Midbrain (tissue), 1 donor: Measurements from ENCODE around the gene ADAMTSL1.
A peak's percentile ranks its signal among the peaks of the same experiment; 100 is the strongest.

Source experiments
- DNase-seq: peaks from one replicate; lab custom pipeline; 2025; lab: John Stamatoyannopoulos, UW

Gene ADAMTSL1

DNA sequence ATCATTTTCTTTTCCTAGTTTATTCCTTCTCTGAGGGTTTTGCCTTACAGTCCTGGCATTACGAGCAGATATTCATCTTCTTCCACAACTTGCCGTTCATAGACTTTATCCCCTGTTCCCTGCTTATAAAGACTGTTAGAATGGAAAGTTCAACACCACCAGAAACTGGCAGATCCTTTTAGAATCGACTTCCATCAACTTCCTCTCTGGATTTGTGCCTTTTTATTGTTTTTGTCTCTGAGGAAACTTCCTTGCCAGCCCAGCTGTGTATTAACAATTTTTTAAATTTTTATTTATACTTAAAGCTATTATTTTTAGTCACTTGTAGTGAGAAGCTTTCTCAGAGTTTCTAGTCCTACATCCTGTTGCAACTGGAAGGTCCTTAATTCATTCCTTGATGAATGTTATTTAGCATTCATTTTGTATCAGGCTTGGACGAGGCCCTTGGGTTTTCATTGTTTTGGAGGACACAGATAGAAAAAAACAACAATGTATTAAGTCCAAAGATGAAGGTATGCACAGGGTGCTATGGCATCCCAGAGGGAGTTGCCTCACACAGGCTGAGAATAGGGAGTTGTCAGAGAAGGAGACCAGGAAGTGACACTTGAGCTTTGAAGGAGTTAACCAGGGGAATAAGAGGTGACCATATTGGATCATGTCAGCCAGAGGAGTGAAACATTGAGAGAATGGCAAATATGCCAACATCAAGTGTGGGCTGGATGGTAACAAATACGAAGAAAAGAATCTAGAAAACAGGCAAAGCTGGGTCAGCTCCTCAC lies 81.3 kb downstream of the ADAMTSL1 start:
- DNase-seq, result no peak

DNA sequence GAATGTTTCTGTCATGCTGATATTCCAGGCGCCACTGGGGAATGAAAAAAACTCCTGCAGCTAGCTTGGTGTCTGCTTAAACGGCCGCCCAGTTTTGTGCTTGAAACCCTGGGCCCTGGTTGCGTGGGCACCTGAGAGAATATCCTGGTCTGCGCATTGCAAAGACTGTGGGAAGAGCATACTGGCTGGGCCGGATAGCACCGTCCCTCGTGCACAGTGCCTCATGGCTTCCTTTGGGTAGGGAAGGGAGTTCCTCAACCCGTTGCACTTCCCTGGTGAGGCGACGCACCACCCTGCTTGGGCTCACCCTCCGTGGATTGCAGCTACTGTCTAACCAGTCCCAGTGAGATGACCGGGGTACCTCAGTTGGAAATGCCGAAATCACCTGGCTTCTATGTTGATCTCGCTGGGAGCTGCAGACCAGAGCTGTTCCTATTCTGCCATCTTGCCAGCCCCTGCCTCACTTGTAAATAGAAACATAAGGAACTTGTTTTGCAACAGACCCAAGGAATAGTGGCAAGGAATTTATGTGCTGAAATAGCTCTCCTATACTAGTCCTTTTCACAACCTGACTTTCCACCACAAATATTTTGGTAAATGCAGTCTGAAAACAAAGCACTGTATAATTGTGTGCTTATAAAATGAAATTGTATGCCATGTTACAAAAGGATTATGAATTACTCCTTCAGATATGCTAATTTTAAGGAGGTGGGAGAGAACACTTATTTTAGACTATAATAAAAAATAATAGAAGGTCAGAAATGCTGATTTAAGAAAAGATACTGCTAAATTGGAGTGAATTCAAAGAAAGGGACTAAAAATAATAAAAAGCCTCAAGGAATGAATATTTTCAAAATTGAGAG lies 90.3 kb downstream of the ADAMTSL1 start:
- no peak for DNase-seq

DNA sequence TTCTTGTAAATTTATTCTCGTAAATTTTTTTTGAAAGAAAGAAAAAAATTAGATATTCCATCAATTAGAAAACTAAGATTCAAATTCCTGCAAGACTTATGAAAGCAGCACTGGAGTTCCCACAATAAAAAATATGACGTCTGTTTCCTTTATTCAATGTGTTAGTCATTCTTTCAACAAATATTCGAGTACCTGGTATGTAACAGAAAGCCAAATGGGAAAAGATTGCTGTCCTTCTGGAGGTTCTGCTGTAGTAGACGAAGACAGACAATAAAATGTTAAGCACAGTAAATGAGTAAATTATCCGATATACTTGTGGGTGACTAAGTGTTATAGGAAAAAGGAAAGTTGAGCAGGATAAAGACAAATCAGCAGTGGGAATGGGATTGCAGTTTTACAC lies 92.2 kb downstream of the ADAMTSL1 start:
- DNase-seq, result no peak

DNA sequence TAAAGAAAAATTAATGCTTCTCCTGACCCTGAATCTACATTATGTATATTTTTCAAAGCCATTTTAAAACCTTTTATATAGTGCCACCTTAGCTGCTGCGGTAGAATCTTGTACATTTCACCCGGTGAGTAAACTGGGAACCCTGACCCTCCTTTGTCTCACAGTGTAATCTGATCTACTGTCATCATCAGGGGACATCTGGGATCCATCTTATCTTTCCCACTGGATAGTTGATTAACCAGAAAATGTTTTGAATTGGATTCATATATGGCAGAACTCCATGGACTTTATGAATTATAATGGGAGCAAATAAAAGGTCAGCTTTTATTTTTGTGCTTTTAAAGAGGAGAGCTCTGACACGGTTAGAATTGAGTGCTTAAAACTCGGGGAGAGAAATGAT lies 95.0 kb downstream of the ADAMTSL1 start:
- no peak for DNase-seq

DNA sequence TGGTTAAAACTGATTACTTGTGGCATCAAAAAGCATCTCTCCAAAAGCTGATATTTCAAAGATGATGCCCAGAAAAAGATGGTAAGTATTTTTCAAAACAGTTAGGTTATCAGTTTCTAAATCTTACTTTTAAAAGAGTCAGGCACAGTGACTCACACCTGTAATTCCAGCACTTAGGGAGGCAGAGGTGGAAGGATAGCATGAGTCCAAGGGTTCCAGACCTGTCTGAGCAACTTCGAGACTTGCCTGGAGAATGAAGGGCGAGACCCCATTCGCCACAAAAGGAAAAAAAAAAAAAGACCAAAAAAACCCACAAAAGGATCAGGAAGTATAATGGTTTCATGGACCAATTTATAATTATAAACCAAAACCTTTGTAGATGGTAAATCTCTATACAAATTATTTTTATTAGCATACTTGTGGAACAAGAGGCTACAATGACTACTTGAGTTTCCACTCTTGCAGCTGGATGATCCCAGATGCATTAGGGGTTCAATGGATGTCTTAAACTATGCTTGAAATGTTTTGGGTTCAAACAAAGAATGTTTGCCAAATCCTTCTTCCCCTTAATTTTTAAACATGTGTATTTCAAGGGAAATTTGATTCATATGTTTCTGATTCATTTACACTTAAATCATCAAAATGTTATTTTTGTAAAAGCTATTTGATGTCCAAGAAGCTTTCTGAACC lies 96.1 kb downstream of the ADAMTSL1 start:
- no peak for DNase-seq

DNA sequence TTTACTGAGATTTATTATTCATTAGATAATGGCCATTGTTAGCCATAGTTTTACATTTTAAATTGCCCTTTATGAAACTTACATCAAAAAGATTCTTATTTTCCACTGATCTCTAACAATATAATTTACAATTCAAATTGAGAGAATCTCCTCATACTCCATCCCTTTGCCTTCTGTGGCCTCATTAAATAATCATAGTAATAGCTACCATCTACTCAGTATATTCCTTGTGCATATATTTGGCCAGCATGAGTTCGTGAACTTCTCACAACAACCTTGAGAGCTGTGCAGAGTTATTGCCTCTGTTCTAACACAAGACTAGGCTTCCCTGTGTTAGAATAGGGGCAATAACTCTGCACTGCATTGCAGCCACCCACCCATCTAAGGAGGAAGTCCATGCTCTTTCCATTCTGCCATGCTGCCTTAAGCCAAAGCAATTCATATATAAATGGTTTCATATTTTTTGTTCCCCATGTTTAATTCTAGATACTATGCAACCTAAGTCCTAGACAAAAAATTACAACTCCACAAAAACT lies 99.1 kb downstream of the ADAMTSL1 start:
- no peak for DNase-seq

DNA sequence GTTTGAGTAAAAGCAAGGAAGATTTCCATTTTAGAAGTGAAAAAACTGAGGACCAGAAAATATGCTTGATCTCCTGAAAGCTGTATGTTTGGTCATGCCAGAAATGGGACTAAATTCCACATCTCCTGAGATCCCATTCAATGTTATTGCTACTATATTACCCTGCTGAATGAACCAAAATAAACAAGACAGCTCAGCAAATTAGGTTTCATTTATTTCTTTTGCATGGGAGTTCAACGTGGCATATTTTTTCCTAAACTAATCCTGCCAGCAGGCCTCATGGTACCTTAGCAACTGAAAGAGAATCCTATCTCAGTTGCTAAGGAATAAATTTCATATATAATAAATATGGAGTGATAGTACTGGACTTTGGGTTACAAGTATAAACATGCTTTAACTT lies 101.7 kb downstream of the ADAMTSL1 start:
- no peak for DNase-seq

DNA sequence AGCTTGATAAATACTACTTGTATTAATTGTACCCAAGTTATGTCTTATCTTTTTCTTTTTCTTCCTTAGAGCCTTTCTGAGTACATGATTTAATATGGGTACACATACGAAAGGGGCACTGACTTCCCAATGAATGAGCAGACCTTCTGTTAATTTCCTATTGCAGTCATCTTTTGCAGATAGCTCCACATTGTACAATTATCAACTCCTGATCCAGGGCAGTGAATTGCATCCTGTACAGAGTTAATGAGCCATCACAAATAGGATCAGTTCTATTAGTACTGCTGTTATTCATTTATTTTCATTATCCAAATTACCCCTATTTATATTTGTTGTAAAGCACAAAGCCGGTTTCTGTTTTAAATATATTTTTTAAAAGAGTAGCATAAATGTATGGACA lies 105.6 kb downstream of the ADAMTSL1 start:
- no peak for DNase-seq

DNA sequence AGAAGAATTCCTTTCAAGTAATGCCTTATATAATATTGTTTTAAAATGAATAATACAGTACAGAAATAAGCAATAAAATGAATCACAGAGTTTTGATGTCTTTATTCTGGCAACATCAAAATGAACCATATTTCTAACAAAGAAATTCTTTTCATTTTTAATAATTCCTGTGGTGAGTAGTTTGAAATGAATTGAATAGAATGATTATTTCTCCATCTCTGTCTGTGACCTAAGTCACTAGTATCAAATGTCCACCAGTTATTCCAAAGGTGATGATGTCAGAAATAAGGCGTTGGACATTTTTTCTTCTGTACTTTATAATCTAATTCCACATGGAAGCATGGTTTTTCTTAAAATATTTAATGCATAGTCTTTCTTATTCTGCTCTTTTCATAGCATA lies 106.2 kb downstream of the ADAMTSL1 start:
- DNase-seq, result no peak

DNA sequence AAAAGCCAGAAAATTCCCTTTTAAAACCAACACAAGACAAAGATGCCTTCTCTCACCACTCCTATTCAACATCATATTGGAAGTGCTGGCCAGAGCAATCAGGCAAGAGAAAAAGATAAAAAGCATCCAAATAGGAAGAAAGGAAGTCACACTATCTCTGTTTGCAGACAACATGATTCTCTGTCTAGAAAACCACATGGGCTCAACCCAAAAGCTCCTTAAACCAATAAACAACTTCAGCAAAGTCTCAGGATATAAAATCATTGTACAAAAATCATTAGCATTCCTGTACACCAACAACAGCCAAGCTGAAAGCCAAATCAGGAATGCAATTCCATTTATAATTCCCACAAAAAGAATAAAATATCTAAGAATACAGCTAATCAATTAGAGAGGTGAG lies 112.0 kb downstream of the ADAMTSL1 start:
- no peak for DNase-seq

DNA sequence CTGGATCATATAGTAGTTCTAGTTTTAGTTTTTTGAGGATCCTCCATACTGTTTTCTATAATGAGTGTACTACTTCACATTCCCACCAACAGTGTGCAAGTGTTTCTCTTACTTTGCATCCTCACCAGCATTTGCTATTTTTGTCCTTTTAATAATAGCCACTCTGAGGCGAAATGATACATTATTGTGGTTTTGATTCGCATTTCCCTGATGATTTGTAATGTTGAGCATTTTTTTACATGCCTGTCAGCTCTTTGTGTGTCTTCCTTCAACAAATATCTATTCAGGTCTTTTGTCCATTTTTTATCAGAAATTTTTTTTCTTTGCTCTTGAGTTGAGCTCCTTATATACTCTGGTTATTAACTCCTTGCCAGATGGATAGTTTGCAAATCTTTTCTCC lies 114.0 kb downstream of the ADAMTSL1 start:
- DNase-seq, result no peak

DNA sequence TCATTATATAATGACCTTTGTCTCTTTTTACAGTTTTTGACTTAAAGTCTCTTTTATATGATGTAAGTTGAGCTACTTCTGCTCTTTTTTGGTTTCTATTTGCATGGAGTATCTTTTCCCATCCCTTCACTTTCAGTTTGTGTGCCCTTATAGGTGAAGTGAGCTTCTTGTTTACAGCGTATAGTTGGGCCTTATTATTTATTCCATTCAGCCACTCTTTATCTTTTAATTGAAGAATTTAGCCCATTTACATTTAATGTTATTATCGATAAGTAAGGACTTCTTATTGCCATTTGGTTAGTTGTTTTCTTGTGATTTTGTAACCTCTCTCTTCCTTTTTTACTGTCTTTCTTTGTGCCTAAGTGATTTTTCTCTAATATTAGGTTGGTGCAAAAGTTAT lies 117.3 kb downstream of the ADAMTSL1 start:
- DNase-seq, result no peak

DNA sequence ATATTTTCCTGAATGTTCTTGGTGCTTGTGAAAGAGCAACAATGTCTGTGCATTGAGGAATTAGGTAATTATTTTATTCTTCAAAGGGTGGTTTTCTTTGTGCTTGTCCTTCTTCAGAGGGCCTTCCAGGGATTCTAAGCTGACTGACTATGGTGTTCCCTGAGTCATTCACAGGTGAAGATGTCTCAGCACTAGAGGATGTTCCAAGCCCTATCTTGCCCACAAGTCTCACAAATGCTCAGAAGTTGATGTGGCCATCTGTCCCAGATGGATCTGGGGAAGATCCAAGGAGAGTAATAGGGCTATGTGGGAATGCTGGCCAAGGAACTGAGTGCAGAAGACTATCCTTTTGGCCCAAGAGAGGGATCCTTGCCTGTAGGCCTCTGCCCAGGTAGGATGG lies 120.9 kb downstream of the ADAMTSL1 start:
- DNase-seq, result no peak

DNA sequence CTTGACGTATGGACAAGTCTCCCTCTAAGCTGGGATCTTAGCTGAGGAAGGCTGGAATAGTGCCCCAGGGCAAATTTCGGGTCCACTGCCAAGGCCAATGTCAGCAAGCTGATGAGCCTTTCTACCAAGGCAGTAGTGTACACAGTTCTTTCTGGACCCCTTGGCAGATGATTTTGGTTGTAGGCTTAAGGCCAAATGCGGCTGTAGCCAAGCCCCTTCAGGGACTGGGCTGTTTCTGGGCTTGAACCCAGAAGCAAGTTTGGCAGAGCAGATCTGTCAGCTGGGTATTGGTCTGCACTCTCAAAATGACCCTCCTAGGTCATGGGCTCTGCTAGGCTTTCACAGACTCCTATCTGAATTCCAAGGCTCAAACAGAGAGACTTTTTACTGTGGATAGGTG lies 121.6 kb downstream of the ADAMTSL1 start:
- peak; percentile 67 for DNase-seq

DNA sequence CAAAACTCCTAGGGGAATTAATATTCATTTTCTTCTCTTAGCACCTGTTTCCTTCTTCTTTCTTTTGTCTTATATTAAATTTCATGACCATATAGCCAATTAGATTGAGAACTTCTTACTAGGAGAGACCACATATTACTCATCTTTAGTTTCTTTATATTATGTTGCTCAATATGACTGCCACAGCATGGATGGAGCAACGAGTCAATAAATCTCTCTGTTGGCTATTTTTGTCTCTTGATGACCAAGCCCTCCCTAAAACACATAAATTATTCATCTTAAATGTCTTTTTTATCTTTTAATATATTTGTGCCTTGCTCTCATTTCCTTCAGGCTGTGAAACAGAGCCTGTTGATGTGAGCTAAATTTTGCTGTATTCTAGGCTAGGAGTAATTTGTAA lies 123.0 kb downstream of the ADAMTSL1 start:
- DNase-seq, result no peak

DNA sequence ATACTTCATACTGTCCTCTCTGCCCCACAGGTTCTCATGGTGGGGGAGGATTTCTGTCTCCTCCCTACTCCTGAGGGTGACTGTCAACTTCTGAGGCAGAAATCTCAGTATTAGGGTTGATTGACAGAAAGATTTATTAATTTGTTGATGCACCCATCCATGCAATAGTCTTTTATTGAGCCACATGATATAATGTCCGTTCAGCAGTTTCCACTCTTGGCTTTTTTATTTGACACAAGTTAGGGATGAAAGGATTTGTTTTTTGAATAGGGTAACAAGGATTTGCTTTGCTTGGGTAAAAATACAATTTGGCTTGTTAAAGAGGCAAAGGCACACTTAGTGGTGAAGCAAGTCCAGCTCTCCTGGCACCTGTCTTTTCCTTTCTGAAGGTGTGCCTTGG lies 125.0 kb downstream of the ADAMTSL1 start:
- no peak for DNase-seq

DNA sequence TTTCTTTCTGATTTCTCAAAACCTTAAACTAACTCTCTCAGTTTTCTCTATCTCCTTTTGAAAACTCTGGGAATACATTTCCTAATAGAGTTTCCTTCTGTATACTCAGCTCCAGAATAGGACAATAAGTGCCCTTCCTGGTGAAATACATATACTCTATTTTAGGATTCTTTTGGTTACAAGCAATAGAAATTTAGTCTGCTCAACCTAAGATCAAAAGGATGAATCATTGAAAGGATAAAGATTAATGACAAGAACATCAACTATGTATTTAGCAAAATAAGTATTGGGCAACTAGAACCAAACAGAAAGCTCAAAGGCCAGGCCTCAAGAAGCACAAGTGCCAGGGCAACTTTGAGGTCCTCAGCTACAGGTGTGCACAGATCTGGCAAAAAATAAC lies 127.1 kb downstream of the ADAMTSL1 start:
- no peak for DNase-seq

DNA sequence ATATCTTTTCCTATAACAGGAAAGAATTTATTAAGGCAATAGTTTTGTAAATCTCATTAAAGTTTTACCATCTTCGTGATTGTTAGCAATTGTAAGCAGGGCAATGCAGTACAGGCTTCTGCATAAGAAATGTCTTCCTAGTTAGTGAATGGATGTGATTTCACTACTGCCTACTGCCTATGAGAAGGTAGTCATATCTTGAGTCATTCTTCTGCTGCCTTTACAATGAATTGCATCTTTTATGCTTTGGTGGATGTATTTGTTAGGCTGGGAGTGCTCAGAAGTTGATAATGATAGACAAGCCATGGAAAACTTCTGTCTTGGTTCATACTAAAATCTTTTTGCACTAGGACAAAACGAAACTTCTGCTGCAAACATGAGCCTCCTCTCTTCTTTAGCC lies 128.0 kb downstream of the ADAMTSL1 start:
- no peak for DNase-seq

DNA sequence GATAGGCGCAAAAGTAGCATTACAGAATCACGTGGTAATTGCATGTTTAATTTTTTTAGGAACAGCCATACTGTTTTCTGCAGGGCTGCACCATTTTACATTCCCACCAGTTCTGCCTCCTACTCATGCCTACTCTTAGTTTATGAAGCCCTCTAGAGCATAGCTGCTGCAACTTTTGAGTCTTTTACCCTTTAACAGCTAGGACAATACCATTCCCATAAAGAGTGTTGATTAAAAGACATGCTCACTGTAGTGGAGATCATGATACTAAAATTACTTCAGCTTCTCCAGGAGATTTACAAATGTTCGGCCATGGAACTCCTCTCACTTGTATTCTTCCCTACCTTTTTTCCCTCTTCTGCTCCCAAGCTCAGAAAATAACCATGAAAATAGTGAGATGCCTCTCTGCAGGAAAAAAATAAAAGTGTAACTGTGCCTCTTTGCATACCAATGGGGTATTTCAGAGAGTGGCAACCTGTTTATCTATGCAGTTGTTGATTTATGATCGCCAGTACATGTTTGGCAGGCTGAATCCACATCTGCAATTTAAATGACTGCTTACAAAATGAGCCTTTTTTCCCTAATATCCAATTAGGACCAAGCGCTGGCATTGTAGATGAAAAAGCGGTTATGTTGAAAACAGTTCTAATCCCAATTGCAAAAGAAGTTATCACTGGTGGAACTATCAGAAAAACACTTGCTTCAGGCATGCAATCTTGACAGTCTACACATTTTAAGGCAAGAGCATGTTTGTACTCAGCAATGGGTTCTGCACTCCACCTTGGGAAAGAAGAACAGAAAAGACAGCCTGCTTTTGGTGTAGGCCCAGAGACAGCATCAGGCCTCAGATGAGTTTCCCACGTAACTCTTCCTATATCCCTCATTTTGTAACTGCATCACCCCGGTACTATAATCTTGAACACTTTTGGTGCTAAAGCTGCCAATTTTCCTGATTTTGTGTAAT lies 131.1 kb downstream of the ADAMTSL1 start:
- DNase-seq, result peak; percentile 24

DNA sequence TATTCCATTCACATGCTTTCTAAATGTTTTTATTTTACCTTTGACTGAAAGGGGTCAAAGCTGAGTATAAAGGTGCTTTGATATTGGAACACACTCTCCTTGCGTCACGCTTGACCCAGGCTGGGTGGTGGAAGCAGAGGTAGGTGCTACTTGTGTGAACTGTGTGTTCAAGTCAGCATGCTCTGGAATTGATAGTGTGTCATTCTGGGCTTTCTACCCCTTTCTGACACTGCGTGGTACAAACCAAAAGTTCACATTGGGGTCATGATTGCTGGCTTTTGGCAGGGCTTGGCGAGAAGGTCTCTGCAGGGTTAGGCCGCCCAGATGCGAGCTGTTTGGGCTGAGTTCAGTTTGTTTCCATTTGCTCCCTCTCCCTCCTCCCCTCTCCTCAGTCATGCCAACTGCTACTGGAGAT lies 131.8 kb downstream of the ADAMTSL1 start:
- DNase-seq, result no peak

DNA sequence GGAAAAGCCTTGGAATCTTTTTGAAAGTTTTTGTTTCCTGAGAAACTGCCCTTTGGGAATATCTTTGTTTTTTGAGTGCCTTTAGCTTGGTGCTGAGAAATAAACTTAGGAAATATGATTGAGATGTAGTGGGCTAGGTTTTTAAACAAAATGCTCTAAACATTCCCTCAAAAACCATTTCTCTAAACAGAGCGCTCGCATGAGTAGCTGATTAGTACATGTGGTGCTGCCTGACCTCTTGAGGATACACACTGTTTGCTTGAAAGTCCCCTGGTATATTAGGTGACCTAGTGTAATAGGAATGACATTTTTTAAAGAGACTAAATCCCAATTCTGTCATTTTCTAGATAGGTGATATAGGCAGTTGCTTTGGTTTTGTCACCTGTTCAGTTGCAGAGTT lies 132.3 kb downstream of the ADAMTSL1 start:
- DNase-seq, result no peak
